Skeletal muscle cell (primary cell): ENCODE measurements around the gene CLSTN2.

Experiments used
- DNase-seq: peaks from one replicate; pipeline ENCODE4 v3.0.0-alpha.2; 2010; ENCODE audit warnings: low read depth
- H3K4me3 ChIP-seq: 2 replicates; pipeline ENCODE4 v1.5.1; 2011; ENCODE audit warnings: low read depth, mild to moderate bottlenecking, control low read depth, low read length, moderate library complexity

Gene CLSTN2

DNA sequence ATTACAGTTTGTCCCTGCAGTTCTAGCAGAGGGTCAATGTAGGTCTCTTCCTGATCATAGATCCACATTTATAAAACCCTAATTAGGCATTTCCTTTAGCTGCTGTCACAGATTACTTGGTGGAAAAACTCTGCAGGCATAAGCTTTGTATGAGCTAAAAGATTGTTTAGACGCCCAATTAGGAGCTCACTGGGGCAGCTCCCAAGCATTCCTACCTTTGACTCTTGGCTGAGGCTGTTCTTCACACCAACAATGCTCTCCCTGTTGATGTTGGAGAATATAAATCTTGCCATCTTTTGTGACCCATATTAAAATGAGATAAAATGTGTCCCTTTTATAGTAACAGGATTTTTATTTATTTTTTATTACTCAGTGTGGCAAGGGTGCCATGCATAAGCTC lies 594.6 kb downstream of the CLSTN2 start:
- H3K4me3 ChIP-seq, result no peak overlapping the region
- DNase-seq, result no peak

DNA sequence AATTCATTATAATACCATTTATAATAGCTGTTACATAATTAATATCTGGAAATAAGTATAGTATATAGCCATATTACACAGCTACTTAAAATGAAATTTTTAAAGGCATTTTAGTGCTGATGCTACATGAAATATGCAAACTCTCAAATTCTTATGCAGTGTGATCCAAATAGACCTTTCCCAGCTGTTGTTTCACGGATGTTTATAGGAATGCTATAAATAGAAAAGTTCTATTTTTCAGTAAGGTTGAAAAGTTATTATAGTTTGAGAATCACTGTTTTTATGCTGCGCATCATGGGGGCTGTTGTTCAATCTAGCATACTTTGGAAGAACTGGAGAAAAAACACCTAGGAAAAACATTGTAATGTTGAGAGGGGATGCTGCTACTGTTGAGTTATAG lies 595.1 kb downstream of the CLSTN2 start:
- H3K4me3 ChIP-seq, result no peak overlapping the region
- no peak for DNase-seq

DNA sequence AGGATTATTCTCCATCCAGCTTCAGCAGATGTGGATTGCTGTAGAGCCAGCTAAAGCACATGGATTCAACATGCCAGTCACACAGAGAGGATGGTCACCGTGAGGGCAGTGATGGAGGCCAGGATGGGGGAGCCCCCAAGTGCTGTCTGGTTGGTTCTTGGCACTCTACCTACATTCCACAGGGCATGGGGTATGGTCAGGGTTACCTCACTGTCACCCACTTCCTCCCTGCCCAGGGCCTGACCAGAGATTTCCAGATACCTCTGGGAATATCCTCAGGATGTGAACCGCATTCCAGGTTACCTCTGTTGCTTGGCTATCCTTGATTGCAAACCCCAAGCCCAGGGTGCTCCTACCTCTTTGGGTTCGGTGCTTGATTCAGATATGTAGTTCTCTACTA lies 595.6 kb downstream of the CLSTN2 start:
- H3K4me3 ChIP-seq, result no peak overlapping the region
- DNase-seq, result no peak

DNA sequence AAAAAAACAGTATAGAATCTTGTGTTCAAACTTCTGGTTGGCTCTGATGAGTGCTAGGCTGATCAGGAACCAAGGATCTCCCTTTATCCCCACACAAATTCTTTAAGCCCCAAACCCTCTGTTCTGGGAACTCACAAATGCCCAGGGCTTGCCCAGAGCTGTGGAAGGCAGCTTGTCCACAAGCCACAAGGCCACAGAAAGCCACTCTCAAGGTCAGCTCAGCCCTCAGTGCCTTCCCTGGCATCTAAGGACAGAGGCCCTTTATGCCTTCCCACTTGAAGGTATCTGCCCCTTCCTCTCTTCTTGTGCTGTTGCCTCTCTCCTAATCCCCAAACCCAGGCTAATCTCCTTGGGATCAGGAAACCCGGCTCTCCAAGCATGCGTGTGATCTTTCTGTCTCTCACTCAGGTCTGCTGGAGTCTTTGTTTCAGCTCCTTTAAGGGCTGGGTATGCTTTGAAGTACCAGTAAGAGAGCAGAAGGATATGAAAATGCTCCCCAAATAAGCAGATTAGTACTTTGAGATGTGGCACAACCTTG lies 597.9 kb downstream of the CLSTN2 start:
- no peak for DNase-seq
- no peak overlapping the region for H3K4me3 ChIP-seq

DNA sequence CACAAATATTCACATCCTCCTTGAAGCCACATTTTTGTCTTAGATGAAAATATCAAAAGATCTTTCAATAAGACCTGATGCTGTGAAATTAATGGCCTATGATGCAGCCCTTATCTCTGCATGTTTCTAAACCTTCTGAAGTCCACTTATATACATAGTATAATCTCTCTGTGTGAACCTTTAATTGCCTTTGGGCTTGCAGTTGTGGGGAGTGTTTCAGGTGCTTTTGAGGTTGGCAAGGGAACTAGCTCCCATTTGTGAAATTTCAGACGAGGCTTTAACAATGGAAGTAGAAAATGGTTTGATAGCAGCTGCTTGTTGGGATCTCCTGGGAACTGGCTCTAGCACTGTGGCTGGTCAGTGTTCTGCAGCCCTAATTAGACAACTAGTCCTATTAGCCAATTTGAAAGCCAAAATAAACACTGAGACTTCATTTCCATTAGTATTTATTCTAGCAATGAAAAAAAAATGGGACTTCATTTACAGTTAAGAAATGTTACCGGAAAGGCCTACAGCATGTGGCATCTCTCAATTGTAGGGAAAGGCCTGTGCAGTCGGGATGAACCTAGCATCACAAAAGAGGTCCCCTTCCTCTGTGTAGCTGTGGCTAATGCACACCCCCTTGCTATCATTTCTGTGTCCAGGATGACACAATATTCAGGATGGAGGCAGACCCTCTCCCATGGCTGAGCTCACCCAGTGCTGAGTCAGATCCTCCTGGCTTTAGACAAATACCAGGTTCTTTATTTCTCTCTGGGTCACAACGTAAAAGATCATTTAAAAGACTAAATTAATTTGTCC lies 602.1 kb downstream of the CLSTN2 start:
- no peak for DNase-seq
- H3K4me3 ChIP-seq, result no peak overlapping the region

DNA sequence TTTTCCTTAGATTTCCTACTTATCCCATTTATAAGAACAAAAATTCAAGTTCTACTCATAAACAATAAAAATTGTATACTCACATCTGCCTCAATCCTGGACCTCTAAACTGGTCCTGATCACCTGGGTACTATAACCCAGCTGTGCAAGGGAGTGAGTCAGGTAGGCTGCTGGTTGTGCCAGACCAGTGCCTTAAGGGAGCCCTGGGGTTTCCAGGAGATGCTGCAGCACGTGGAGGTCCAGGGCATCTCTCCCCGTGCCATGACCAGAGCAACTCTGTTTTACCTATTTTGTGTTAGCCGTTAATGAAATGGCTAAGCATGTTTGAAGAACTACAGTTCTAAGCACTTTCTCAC lies 602.7 kb downstream of the CLSTN2 start:
- no peak for DNase-seq
- no peak overlapping the region for H3K4me3 ChIP-seq

DNA sequence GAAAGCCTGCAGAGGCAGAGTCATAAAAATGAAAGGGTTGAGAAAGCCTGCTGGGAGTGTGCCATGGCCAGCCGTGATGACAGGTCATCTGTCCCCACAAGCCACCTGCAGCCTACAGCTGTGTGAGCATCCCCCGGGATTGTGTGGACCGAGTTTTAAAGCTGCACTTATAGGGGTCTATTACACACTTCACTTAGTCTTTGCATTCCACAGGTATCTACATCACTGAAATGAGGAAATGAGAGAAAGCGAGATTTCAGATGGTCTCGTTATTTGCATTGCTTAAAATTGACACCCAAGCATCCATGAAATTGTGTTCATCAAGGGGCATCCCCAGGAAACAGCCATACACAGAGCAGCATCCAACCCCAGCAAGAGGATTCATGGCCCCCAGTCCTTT lies 605.3 kb downstream of the CLSTN2 start:
- no peak overlapping the region for H3K4me3 ChIP-seq
- no peak for DNase-seq

DNA sequence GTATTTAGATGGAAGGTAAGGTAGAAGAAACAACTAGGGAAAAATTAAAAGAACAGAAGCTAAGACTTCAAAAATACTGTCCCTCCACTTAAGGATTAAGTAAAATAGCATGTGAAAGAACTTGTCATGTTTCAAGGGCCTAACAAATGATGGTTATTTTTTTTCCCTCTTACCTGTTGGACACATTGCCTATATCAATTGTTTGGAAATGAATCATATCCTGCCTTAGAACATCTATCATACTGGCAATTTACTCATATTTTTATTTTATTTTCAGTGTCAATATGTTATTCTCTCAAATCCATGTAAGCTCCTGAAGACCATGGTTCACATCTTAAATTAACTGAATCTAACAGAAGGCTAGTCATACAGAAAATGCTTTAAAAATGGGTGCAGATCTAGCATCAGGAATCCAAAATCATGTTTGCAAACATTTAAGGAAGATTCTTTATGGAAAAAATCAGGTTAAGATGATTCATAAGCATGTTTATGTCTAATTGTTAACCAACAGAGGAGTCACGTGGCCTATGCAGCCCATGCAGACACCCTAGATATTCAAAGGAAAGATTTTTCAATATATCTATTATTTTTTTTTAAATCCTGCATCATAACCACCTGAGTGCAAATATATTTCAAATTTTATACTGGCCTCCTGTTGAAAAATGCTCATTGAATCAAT lies 607.1 kb downstream of the CLSTN2 start:
- no peak overlapping the region for H3K4me3 ChIP-seq
- DNase-seq, result no peak

DNA sequence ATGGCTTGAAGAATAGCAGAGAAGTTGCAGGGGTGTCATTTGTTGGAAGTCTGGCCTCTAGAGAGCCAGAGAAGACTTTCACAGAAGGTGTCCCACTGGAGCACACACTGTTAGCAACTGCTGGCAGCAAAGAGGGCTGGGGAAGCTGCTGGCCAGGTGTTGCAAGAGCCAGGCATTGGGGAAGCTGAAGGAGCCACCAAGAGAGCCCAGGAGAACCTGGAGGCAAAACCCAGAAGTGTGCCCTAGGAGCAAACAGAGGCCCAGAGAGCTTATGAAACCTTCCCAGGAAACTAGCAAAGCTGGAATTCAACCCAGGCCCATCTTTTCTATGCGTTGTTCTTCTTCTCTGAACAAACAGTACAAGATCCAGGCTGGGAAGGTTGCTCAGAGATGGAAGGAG lies 610.2 kb downstream of the CLSTN2 start:
- no peak for DNase-seq
- no peak overlapping the region for H3K4me3 ChIP-seq

DNA sequence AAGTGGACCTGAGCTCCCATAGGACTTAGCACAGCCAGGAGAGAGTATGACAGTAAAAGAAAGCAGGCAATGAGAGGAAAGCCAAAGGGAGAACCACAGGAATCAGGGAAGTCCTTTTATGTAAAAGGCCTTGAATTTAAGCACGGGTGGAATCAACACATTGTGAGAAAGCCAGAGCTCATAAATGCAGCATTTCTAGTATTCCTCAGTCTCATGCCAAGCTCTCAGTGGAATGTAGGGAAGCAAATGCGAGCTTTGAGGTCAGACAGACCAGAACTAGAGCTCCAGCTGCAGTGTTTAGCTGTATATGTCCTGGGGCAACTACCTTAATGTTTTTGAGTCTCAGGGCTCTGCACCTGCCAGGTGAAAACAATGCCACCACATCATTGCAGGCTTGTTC lies 610.8 kb downstream of the CLSTN2 start:
- no peak overlapping the region for H3K4me3 ChIP-seq
- DNase-seq, result peak; percentile 24

DNA sequence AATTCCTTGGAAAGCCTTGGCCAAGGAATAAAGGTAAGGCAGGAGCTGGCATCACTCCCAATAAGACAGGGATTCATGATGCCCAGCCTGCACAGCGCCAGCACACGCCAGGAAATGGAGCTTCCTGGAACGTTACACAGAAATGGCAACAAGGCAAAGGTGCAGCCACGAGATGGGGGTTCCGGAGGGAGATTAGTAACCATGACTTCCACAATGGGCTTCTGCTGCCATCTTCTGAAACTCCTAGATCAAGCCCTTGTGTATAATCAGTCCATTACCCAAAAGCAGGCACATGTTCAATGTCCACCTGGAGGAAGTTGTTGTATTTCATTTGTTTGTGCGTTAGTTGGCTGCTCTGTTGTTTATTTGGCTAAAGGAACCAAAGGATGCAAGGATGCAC lies 611.7 kb downstream of the CLSTN2 start:
- no peak for DNase-seq
- H3K4me3 ChIP-seq, result no peak overlapping the region

DNA sequence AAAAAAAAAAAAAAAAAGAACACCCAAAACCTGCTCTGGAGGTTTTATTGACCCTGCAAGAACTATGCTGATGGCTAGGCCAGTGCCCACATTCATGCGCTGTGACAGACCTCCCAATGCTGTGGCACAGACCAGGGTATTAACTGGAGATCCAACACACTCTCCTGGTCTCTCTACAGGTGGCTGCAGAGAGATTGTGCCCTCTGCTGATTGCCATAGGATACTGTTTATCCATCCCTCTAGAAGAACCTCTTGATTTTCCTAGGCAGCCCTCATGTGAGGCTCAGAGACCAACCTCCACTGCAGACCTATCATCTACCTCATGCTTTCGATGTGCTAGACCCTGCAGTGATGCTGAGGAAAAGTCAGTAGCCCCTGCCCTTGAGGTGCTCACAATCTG lies 617.4 kb downstream of the CLSTN2 start:
- DNase-seq, result no peak
- no peak overlapping the region for H3K4me3 ChIP-seq

DNA sequence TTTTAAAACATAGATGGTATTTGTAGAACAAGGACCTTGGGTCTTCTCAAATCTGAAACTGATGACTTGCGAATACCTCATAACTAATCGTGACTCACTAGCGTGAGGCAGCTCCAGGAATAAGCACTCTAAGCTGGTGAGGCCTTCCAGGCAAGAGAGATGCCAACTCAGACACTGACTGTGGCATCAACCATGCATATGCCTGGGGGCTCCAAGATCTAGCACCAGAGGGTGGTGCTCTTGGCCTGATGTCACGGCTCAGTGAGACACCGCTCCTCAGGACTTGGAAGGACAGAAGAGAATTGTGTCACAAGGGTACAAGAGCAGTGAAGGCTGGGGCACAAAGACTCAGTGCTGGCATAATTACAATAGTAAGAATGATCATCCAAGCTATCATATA lies 617.9 kb downstream of the CLSTN2 start:
- DNase-seq, result no peak
- no peak overlapping the region for H3K4me3 ChIP-seq

DNA sequence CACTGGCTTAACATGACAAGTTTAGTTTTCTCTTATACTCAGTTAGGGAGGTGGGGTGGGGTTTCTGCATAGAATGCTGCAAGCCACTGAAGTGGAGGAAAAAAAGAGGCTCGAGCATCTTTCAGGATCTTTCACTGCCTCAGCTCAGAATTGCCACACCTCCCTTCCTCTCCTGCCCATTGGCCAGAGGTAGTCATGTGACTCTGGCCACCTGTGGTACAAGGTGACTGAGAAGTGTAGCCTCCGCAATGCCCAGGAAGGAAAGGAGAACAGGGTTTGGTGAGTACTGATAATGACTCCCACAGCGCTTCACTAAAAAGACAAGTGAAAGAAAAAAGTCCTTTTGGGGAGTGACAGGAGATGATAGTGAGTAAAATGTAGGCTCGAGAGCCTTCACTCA lies 618.6 kb downstream of the CLSTN2 start:
- no peak for DNase-seq
- H3K4me3 ChIP-seq, result no peak overlapping the region

DNA sequence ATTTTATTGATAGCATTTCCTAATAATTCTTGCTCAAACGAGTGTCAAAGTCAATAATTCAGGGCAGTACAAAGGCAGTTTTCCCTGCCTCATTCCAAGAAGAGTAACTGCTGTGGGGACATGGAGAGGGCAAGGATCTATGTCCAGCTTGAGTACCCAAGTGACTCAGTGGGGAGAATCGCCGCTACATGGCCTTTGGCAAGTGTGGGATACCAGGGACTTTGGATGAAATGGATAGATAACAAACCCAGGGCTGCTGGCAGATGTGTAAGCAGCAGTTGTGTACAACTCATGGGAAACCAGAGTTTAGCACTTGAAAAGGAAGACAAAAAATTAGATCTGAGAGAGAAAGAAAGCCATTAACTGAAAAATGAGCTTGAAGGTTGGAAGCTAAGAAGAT lies 620.7 kb downstream of the CLSTN2 start:
- H3K4me3 ChIP-seq, result no peak overlapping the region
- no peak for DNase-seq

DNA sequence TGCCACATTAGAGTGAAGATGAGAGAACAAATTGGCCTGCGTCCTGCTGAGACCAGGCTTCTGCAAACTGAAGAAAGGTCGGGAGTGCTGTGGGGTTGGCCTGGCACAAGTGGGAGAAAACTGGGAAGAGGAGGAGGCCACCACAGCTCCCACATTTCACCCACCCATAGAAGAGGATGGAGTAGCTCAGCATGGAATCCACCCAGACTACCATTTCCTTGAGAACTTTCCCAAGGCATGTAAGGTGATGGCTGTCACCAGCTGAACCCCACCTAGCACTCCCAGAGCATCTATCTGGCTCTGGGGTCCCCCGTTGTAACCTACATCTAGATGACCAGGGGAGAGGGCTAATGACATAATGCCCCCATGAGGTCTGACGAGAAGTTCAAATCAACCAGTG lies 622.5 kb downstream of the CLSTN2 start:
- no peak overlapping the region for H3K4me3 ChIP-seq
- no peak for DNase-seq

DNA sequence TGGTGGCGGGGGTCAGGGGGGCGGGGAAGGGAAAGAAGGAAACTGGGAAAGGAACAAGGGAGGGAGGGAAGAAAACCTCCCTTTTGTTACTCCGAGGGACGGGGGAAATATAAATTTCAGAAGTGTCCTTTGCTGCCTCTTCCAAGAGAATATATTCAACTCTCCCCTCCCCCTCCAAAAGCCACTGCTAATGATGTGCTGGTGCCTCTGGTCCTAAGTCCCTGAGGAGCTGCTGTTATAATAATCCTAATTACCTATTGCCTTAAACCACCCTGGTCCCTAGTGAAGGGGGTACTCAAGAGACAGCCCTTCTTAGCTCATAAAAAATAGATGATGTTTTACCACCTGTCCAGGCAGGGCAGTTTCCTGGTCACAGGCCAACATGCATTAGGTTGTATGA lies 624.6 kb downstream of the CLSTN2 start:
- H3K4me3 ChIP-seq, result no peak overlapping the region
- no peak for DNase-seq

DNA sequence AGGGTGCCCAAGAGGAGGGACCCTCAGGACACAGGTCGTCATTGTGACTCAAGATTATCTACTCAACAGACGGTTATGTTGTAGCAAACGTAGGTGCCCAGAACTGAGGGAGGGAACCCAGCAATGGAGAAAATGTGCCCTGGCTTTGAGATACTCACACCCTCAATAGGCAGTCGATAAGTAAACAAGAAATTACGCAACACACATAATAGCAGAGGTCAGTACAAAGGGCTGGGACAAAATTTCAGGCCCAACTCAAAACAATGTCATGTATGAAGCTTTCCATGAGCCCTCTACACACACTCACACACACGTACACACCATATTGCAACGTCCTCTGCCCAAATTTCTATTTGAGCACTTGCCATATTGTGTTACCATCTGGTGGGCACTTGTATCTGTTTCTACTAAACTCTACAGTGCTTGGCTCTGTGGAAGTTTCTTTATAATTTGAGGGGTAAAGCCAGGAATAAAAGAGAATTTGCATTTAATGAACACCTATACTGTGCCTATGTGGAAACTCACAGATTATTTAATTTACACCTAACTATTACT lies 628.3 kb downstream of the CLSTN2 start:
- H3K4me3 ChIP-seq, result no peak overlapping the region
- DNase-seq, result no peak

DNA sequence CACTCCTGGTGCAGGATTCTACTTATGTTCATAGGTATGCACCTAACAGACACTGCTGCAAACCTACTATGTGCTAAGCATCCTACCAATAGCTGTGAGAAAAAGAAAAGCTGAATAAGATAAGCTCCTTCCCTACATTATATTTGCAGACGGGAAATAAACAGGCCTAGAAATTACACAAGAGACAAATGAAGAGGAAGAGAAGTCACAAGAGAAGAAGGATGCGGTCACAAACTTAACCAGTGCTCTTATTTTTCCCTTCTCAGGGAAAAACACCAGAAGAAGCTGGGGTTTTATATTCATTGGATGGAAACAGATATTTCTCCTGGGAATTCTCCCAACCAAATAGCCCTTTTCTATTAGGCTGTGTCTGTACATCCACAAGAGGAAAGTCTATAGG lies 633.1 kb downstream of the CLSTN2 start:
- DNase-seq, result no peak
- no peak overlapping the region for H3K4me3 ChIP-seq

DNA sequence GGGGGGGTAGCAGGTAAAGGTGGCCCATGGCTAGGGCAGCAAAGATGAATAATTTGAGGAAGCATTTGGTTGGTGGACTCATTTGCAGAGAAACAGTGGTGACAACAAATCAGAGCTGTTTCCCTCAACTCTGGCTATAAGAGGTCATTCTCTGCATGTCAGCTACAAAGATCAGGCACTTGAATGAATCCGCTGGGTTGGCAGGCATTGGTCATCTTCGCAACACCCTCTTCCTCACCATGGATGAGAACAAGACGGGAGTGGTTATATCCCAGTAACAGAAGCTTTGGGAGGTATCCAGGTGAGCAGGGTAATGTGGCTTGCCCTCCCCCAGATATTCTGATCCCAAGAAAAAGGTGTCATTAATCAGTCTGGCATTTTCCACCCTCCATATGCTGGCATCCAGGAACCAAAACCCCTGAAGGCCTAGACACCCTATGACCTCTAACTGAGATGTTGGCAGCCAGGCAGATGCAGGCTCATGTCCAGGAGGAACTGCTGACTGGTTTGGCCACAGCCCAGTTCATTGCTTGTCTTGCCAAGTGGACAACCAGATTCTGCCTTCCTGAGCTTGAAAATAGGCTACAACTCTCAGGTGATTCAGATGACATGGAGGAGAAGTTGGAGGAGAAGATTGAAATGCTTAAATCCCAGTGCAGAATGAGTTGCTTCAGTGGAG lies 634.0 kb downstream of the CLSTN2 start:
- no peak for DNase-seq
- no peak overlapping the region for H3K4me3 ChIP-seq
